Retina (tissue), 1 donor: Measurements from ENCODE around the gene BRSK2.

Experiments
- DNase-seq: peaks from one replicate; pipeline ENCODE4 v3.0.0-alpha.2; 2016

Gene BRSK2

DNA sequence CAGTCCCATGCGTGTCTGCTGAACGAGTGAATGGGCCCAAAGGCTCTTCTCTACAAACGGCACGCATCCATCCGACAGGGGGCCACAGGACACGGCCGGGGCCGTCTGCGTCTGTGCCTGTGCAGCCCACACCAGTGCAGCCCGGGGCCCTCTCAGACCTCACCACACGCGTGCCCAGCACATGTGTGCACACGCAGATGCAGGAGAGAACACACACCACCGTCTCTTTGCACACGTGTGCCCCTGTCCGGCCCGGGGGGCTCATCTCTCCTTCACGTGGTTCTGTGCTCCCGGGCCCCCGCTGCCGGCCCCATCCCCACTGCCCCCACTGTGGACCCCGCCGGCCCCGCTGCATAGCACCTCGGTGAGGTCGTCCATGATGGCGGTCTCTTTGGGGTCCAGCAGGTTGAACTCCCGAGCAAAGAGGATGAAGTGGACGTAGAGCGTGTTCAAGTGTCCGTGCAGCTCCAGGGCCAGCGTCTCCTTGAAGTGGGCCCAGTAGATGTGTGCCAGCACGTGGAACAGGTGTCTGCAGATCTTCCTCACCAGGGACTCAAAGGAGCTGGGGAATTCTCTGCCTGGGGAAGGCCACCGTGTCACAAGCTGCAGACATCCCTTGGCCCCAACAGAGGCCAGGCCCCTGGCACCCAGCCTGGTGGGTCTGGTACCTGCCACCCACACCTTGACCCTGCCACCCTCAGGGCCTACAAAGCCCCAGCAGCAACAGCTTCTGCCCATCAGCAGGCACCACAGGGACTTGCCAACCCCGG is 80.4 kb downstream of the BRSK2 start:
- no peak for DNase-seq

DNA sequence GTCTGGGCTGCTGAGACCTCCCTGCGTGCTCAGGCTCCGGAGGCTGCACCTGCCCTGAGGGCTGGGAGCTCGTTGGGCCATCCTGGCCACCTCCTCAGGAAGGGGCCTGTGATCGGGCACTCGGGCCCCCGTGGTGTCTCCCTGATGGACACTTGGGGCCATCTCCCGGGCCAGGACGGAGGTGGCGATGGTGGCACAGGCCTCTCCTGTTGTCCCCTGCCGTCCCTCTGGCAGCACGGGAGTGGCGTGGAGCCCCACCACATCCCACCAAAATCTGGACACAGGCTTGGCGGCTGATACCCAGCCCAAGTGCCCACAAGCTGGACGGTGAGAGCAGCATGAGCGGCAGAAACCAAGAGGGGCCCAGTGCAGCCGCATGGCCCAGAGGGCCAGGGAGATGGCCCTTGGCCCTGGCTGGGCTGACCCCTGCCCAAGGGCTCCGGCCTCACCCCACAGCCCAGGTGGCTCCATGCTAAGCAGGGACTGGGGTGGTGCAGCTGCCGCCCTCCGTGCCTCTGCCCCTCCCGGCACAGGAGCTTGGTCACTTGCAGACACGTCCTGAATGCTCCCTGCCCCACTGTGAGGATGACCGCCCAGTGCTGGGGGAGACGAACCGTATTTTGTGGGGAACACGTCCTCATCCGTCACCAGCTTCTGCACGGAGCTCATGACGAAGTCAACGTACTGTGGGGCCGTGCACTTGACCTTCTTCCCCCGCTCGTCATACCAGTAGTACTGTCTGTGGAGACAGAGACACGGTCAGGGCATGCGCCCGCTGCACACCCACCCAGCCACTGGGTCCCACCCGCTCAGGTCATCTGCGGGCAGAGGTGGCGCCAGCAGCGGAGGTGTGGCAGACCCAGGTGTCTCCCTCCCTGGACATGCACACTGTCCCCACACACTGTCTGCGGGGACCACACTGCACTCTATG is 81.2 kb downstream of the BRSK2 start:
- no peak for DNase-seq

DNA sequence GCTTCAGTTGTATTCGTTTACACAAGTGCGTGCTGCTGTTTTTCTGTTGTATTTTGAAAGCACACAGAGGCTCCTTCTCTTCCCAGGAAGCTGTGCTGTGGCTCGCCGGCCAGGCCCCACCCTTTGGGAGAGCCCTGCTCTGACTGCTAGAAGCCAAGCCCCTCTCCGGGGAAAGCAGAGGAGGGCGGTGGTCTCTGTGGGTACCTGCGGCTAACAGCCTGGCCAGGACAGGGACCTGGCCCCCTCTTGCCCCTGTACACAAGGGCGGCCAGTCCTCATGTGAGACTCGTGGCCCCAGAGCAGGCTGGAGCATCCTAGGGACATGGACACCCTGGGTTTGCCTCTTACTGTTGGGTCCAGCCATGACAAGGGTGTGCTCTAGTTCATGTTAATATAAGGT is 82.0 kb downstream of the BRSK2 start:
- DNase-seq: no peak

DNA sequence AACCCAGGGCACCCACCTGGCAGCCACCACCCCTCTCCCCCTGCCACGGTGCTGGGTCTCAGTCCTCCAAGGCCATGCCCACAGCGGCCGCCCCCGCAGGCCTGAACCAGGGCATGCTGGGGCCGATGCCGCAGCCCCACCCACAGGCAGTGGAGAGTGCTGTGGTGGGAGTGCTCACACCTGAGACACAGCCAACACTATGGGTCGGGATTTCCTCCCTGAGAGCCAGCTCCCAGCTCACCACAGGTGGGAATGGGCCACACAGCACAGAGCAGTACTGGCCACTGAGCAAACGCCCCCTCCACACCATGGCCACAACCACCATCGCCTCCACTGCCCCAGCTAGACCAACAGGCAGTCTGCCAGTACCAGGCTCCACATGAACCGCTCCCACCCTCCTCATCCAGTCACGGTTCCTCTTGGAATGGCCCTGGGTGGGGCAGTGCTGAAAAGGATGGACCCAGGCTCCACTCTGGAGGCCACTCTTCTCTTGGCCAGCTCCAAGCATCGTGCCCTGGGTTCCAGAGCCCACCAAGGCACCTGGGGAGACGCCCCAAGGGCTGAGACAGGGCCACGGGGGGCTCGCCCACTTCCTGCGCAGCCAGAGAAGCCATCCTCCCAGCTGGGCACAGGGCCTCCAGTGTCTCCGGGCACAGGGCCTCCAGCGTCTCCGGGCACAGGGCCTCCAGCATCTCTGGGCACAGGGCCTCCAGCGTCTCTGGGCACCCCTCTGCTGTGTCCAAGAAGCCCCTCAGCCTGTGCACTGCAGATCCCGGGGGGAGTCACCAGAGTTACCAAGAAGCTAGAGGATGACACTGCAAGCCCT is 82.7 kb downstream of the BRSK2 start:
- no peak for DNase-seq

DNA sequence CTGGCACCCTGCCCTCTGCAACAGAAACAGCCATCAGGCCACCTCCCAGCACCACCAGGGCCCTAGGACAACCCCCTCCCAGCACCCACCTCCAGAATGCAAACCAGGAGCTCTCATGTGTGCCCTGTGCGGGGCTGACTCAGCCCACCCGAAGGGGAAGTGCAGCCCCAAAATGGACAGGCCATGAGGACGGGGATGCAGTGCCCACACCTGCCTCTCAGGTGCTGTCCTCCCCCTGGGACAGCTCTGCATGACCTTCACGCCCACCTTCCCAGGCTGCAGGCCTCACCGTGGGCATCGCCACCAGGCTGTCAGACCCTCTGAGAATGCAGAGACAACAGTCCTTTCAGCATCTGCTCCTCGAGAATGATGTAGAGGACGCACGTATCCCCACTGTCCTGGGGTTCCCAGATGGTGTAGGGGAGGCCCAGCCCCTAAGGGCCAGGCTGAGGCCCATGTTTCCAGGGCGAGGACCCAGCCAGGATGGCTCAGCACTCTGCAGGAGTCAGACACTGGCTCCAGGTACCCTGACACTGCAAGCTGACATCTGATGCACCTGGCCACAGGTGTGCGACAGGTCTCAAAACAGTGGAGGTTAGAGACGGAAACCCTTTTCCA is 83.4 kb downstream of the BRSK2 start:
- DNase-seq: no peak

DNA sequence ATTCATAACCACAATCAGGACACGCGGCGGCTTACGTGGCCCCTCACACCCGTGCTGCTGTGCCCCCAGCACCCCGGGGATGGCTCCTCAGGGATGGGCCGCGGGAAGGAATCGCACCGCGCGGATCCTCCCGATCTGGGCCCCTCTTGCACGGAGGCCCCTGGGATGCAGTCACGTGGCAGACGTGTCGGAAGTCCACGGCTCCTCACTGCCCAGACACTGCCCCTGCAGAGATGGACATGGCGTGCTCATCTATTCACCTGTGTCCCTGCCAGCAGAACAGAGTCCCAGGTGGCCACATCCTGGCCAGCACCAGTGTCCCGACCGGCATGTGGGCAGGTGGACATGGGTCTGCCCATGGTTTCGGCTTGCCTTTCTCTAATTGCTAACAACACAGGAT is 84.1 kb downstream of the BRSK2 start:
- DNase-seq: no peak

DNA sequence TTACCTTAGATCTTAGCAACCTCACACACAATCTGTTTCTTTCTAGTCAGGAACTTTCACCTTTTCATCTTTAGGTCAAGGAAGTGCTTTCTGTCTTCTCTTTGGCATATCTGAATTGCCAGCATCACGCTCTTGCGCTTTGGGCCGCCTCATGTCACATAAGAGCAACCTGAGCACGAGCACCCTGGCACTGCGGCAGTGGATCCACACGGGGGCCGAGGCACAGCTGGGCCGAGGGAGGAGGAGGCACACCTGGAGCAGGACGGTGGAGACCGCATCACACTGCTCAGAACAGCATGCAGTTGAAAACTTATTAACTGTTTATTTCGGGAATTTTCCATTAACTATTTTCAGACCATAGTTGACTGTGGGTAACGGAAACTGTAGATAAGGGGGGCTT is 86.1 kb downstream of the BRSK2 start:
- DNase-seq: no peak

DNA sequence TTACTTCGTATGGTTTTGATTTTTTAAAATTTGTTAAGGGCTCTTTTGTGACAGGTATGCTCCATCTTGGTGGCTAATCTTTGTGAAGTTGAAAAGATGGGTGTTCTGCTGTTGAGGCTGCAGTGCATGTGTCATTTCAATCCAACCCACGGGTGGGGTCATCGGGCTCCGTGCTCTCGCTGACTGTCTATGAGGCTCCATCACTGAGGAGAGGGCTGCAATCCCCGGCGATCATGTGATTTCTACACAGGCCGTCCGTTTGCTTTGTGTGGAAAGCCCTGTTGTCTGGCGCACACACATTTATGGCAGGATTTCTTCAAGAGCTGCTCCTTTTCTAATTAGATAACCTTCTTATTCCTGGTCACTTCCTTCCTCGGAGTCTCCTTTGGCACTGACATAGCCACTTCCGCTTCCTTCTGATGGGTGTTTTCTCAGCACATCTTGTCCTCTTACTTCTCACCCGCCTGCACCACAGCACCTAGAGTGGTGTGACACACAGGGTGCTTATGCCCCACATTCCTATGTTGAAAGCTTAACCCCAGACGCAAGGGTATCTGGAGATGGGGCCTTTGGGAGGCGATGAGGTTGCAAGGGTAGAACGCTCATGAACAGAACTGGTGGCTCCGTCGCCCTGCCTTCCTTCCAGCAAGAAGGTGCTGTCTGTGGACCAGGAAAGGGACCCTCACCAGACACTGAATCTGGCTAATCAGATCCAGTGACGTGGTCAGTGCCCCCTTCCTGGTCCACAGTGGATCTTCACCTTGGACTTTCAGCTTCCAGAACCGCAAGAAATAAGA is 87.4 kb downstream of the BRSK2 start:
- DNase-seq: no peak

DNA sequence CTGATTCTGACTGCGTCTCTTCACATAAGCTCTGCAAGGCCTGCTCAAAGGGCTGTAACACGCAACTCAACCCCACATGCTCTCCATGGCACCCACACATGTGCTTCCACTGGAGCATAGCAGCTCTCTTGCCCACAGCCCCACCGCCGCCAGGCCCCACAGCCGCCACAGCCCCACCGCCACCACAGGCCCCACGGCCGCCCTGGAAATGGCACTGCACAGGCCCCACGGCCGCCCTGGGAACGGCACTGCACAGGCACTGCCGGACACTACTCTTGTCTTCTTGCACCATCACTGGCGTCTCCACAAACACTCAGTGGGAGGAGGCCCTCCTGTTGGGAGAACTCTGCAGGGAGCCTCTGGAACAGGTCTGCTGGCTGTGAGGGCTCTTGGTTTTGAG is 88.3 kb downstream of the BRSK2 start:
- DNase-seq: no peak

DNA sequence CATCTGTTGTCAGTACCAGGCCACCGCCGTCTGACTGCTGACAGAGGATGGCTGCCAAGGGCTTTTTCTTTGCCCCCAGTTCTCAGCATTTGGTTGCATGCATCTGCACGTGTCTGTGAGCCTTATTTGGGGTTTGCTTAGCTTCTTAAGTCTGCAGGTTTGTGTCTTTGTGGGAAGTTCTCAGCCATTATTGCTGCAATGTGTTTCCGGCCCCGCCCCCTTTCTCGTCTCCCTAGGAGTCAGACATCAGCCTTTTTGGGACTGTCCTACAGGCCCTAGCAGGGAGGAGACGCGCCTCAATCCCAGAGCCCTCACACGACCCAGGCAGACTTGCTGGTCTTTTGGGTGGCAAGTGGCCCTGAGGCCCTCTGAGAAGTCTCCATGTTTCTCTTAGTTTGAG is 88.8 kb downstream of the BRSK2 start:
- no peak for DNase-seq

DNA sequence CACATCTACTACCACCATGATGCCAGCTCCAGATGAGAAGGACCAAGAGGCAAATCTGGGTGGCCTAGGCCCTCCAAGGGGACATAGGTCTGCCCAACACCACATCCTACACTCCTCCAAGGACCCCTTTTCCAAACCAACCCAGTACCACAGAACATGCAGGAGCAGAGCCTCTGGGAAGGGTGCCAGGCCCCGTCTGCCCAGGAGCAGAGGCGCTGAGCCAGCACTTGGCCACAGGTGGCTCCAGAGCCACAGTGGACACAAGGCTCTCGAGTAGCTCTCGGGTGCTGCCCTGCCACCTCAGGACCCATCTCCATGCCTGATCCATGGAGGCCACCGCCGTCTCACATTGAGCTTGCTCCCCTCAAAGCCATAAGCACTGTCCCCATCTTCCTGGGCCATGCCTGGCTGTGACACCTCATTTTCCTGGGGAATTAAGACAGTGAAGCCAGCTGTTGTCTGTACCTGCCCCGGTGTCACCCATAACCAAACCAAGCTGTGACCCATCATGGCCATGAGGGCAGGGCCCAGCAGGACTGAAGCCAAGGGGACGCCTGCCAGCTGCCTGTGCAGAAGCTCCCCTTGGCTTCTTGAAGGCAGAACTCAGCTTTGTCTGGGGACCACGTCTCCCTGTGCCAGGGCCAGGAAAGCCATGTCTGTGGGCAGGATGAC is 89.4 kb downstream of the BRSK2 start:
- no peak for DNase-seq

DNA sequence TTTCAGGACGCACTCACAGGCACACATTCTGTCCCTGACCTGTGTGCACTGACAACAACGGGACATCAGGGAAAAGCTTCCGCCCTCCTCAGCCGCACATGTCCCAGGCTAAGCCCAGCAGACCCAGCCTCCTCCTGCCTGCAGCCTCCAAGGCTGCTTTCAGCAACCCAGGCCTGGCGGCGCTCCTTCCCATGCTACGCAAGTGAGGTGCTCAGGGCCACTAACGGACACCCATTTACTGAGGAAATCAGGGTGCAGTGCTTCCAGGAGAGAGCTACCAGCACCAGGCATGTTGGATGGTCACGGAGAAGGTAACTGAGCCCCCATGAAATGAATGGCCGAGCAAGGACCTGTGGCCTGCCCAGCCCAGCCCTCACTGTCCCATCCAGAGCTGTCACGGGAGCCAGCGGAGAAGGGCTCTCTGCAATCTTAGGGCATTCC is 90.0 kb downstream of the BRSK2 start:
- no peak for DNase-seq

DNA sequence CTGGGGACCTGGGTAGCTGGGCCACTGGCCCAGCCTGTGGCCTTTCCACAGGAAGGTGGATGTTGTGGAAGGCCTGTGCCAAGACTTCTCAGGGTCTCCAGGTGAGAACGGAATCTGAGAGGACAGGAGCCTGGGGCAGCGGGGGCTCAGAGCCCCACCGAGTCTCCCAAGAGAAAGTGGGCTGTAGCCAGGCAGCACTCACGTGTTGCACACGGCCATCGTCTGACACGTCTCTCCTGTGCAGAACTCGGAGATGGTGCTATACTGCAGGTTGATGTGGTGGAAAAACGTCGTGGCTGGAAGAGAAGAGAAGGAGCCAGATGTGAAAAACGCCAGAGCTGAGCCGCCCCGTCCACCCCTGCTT is 90.4 kb downstream of the BRSK2 start:
- DNase-seq: no peak

DNA sequence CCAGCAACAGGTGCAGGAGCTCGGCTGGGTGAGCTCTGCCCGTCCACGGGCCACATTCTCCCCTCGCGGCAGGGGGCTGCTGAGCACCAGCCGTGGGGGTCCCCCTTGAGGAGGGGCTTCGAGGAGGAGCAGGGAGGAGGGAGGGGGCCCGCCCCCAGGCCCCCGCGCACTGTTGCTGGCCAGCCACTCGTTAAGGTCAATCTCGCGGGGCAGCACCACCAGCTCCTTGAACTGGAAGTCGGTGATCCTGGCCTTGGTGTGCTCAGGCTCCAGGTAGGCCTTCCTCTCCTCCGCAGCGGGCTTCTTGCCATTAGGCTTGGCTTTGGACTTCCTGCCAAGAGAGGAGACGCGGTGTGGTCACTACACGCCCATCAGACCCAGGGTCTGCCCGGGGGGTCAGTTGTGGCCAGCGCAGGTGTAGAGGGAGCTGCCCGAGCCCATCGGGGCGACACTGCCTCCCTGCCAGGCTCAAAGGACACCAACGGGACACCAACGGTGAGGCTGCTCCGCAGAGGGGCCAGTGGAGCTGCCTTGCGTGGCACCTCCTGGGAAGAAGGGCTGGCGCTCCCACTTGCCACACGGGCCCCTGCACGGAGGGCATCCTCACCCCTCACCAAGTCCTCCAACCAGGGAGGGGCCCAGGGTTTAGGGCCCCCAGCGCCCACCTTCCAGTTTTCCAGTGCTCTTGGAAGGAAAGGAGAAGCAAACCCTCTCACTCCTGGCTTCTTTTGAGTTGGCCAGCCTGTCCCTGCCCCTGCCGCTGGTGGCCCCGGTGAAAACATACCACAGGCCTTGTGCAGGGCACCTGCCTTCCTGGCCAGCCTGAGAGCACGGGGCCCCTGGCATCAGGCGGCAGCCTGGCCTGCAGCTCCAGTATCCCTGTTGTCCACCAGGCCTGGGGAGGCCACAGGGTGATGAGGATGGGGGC is 91.1 kb downstream of the BRSK2 start:
- no peak for DNase-seq

DNA sequence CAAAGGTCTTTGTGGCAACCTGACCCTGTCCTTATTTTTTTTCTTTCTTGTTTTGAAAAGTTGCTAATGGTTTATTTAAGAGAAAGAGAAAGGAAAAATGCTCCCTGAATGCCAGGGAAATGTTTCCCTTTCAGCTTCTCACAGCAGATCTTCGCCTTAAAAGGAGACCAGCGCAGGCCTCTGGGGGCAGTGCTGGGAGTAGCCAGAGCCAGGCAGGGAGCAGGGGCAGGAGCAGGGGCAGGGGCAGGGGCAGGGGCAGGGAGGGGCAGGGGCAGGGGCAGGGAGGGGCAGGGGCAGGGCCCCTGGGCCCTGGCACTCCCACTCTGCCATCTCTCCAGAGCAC is 91.7 kb downstream of the BRSK2 start:
- no peak for DNase-seq

DNA sequence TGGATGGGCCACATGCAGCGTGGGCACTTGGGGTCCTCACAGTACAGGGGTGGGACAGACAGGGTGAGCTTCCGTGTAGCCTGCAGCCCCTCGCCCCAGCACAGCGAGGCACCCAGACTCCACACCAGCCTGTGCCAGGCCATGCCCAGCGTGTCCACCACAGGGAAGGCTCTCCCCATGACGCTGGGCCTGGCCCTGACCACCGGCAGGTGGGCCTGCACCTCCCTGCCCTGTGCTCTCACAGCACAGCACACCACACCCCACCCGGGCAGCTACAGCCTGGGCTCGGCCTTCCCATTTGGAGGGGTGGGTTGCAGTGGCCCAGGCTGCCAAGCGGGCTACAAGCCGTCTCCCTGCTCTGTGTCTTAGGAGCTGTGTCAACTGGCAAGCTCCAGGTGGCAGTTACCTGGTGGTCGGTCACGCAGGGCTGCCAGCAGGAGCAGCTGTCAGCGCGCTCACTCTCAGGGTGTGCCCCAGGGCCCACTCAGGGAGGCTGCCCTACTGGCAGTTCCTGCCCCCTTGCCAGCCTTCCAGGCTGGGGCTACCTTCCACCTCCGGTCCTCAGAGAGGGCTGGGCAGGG is 92.2 kb downstream of the BRSK2 start:
- DNase-seq: no peak

DNA sequence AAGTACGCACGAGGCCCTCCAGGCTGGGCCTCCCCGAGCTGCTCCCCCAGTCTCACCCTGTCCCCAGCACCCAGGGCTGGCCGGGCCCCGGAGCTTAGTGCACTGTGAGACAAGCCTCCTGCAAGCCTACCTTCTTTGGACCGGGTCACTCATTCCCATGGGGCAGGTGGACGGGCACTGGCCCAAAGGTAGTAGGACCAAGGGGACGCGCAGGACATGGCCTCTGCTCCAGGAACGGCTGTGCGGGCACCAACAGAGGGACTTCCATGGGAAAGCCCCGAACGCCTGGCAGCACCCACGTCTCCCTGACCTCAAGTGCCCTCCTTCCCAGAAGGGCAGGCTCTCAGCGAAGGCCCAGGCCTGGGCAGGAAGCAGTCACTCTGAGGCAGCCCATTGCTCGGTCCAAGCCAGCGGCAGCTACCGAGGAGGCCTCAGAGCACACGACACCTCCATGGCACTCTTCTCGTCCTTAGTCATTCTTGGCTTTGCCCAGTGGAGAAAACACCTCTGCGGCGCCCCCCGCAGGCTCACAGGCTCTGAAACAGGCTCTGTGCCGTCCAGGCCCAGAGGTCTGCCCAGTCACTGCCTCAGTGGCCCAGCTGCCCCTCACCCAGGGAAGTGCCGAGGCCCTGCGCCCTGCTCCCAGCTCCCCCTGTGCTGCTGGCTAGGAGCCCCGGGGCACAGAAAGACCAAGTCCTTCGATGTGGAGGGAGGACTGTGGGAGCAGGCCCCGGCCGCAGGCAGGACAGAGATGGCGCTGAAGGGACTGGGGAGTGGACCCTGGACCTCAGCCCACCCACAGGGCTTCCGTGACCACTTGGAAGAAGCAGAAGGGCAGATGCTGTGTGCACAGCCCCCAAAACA is 93.1 kb downstream of the BRSK2 start:
- no peak for DNase-seq

DNA sequence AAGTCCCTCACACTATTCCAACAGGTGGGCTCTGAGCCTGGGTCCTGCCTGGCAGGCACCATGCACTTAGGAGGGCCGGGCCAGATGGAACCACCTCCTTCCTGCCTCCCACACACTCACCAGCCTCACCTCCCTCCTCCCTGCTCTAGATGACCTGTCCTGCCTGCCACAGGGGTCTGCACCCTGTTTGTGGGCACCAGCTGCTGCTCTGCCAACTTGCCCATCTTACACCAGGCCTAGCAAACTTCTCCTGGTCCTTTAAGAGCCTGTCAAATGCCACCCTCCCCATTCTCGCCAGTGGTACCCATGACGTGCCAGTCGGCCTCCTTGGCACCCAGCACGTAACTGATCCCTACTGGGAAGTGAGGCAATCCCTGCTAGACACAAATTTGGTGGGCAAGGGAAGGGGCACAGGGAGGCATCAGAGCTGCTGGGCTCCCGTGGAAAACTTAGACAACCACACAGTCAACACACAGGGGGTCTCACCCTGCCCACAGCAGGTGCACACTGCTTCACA is 93.8 kb downstream of the BRSK2 start:
- no peak for DNase-seq
